Measurements from ENCODE around the gene CHST3.

The CHST3 gene

DNA sequence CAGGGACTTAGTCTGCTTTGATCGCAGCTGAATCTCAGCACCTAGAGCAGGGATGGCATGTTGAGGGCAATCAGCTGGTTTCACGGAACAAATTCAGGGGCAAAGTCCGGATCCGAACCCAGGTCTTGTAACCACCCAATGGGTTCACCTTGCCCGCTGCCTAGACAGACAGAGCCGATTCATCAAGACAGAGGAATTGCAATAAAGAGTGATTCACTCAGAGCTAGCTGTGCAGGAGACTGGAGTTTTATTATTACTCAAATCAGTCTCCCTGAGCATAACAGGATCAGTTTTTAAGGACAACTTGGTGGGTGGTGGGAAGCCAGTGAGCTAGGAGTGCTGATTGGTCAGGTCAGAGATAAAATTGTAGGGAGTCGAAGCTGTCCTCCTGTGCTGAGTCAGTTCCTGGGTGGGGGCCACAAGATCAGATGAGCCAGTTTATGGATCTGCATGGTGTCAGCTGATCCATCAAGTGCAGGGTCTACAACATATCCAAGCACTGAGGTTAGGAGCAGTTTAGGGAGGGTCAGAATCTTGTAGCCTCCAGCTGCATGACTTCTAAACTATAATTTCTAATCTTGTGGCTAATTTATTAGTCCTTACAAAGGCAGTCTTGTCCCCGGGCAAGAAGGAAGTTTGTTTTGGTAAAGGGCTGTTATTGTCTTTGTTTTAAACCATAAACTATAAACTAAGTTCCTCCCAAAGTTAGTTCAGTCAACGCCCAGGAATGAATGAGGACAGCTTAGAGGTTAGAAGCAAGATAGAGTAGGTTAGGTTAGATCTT, 43.5 kb upstream of the CHST3 start:
- H3K27ac ChIP-seq (ENCODE audit: low read length): no peak overlapping the region
- no peak overlapping the region for H2AFZ ChIP-seq (ENCODE audit: low read depth, low read length)
- peaks cover 3% of the 10 kb centered on the region; the same call in 1 of the 2 replicates for H3K9me3 ChIP-seq (ENCODE audit: insufficient read depth, low read length)
- no peaks in the 10 kb centered on the region for H3K27me3 ChIP-seq (ENCODE audit: low read depth, low read length)
- no peaks in the 10 kb centered on the region for H3K4me1 ChIP-seq (ENCODE audit: low read length)
- H3K9ac ChIP-seq (ENCODE audit: low read length): no peak overlapping the region
- H3K36me3 ChIP-seq (replicated peaks; ENCODE audit: low read depth, low read length): no peaks in the 10 kb centered on the region
- no peaks in the 10 kb centered on the region for H3K79me2 ChIP-seq (ENCODE audit: low read length)
- no peaks in the 10 kb centered on the region for H4K20me1 ChIP-seq (ENCODE audit: insufficient read depth, low read length)
- H3K4me2 ChIP-seq (ENCODE audit: low read length): no peak overlapping the region
- no peak for TF ChIP-seq EZH2phosphoT487 (IDR thresholded peaks at IDR 0.05; ENCODE audit: low read depth)
- no peak overlapping the region for H3K4me3 ChIP-seq (ENCODE audit: low read length)

GRCh38 chr10:71921324-71922027, 42.7 kb upstream of the CHST3 start:
- H3K36me3 ChIP-seq (replicated peaks; ENCODE audit: low read depth, low read length): no peaks in the 10 kb centered on the region
- H3K4me2 ChIP-seq (ENCODE audit: low read length): no peak overlapping the region

DNA sequence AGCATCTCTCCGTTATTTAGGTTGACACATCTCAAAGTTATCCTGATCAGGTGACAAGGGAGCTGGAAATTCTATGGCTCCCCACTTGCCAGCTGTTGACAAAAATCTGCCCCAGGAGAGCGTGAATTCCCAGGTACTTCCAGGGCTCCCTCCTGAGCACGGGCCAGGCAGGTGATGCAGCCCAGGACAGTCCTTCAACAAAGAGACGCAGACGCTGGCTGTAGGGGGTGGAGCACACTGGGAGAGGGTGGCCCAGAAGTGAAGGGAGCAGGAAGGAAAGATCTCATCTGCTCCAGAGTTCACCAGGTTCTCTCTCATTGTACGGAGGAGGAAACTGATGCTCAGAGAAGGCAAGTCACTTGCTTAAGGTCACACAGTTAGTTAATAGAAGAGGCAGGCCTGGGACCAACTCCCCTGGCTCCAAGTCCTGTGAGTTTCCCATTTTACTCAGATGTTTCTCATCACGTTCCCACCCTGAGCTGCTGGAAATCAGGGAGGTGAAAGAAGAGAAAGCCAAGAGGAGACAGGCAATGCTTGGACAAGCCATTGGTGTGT, 41.0 kb upstream of the CHST3 start:
- no peaks in the 10 kb centered on the region for H4K20me1 ChIP-seq (ENCODE audit: insufficient read depth, low read length)
- no peaks in the 10 kb centered on the region for H3K36me3 ChIP-seq (replicated peaks; ENCODE audit: low read depth, low read length)
- H2AFZ ChIP-seq (ENCODE audit: low read depth, low read length): no peak overlapping the region
- H3K9ac ChIP-seq (ENCODE audit: low read length): no peak overlapping the region
- no peak for TF ChIP-seq EZH2phosphoT487 (IDR thresholded peaks at IDR 0.05; ENCODE audit: low read depth)
- TF ChIP-seq CTCF (IDR thresholded peaks at IDR 0.05; ENCODE audit: low read depth, low read length): no peak
- no peaks in the 10 kb centered on the region for H3K4me1 ChIP-seq (ENCODE audit: low read length)
- H3K4me3 ChIP-seq (ENCODE audit: low read length): no peak overlapping the region
- no peaks in the 10 kb centered on the region for H3K27me3 ChIP-seq (ENCODE audit: low read depth, low read length)
- H3K4me2 ChIP-seq (ENCODE audit: low read length): no peak overlapping the region
- H3K27ac ChIP-seq (ENCODE audit: low read length): no peak overlapping the region
- H3K79me2 ChIP-seq (ENCODE audit: low read length): no peaks in the 10 kb centered on the region
- H3K9me3 ChIP-seq (ENCODE audit: insufficient read depth, low read length): no peaks in the 10 kb centered on the region

More at GRCh38 chr10:71921324-71922027, 42.7 kb upstream of the CHST3 start:
- Histone ChIP-seq H3K27me3 (ENCODE audit: low read depth, low read length) (no peaks in the 10 kb centered on the region), H3K4me3 (ENCODE audit: low read length) (no peak overlapping the region), H2AFZ (ENCODE audit: low read depth, low read length) (no peak overlapping the region), H3K9ac (ENCODE audit: low read length) (no peak overlapping the region), H4K20me1 (ENCODE audit: insufficient read depth, low read length) (no peaks in the 10 kb centered on the region), H3K79me2 (ENCODE audit: low read length) (no peaks in the 10 kb centered on the region), H3K9me3 (ENCODE audit: insufficient read depth, low read length) (peaks cover 3% of the 10 kb centered on the region; the same call in 1 of the 2 replicates), H3K4me1 (ENCODE audit: low read length) (no peaks in the 10 kb centered on the region), H3K27ac (ENCODE audit: low read length) (no peak overlapping the region)
- no peak for TF ChIP-seq CTCF (IDR thresholded peaks at IDR 0.05; ENCODE audit: low read depth, low read length)
- no peak for TF ChIP-seq EZH2phosphoT487 (IDR thresholded peaks at IDR 0.05; ENCODE audit: low read depth)

GRCh38 chr10:71924771-71925170, 39.4 kb upstream of the CHST3 start:
- H3K9ac ChIP-seq (ENCODE audit: low read length): no peak overlapping the region
- TF ChIP-seq EZH2phosphoT487 (IDR thresholded peaks at IDR 0.05; ENCODE audit: low read depth): no peak
- no peak for TF ChIP-seq CTCF (IDR thresholded peaks at IDR 0.05; ENCODE audit: low read depth, low read length)
- H3K4me1 ChIP-seq (ENCODE audit: low read length): no peaks in the 10 kb centered on the region

More at GRCh38 chr10:71924771-71925170, 39.4 kb upstream of the CHST3 start:
- Histone ChIP-seq H2AFZ (ENCODE audit: low read depth, low read length) (no peak overlapping the region), H4K20me1 (ENCODE audit: insufficient read depth, low read length) (no peaks in the 10 kb centered on the region), H3K79me2 (ENCODE audit: low read length) (no peaks in the 10 kb centered on the region), H3K27ac (ENCODE audit: low read length) (no peak overlapping the region), H3K9me3 (ENCODE audit: insufficient read depth, low read length) (no peaks in the 10 kb centered on the region), H3K4me2 (ENCODE audit: low read length) (no peak overlapping the region), H3K27me3 (ENCODE audit: low read depth, low read length) (no peaks in the 10 kb centered on the region), H3K36me3 (replicated peaks; ENCODE audit: low read depth, low read length) (no peaks in the 10 kb centered on the region), H3K4me3 (ENCODE audit: low read length) (no peak overlapping the region)

All from OCI-LY3 (cell line).